Thoracic aorta (tissue), 2 donors: Measurements from ENCODE around the gene NTRK3. TPM values are rescaled to one million over a fixed set of nuclear protein-coding genes. Genes with fewer than 3 reads are reported as not detected.

Experiments used
- ATAC-seq: fragments of 150-250 bp; one replicate; pipeline ENCODE4 v1.8.0; 2017; ENCODE audit warnings: low read depth; ENCODE audit not compliant: insufficient number of reproducible peaks, low FRiP score
- DNase-seq: peaks from one replicate; pipeline ENCODE4 v3.0.0-alpha.2; 2020; ENCODE audit warnings: low spot score
- H3K27ac ChIP-seq, 2 donors: fragments of 200-600 bp; sonication (generic); 1 replicate in 1 of 2; 2 replicates in 1 of 2; pipeline ENCODE4 v1.5.1; 2016; ENCODE audit warnings: mild to moderate bottlenecking in 2 of 2, moderate library complexity in 2 of 2
- H3K27me3 ChIP-seq: fragments of 200-600 bp; sonication (generic); replicated peaks from 2 replicates; pipeline ENCODE4 v1.6.0; 2016; ENCODE audit warnings: mild to moderate bottlenecking; ENCODE audit not compliant: insufficient read depth
- H3K36me3 ChIP-seq: fragments of 200-600 bp; sonication (generic); one replicate; pipeline ENCODE4 v1.5.1; 2016
- H3K4me1 ChIP-seq, 2 donors: fragments of 200-600 bp; sonication (generic); 1 replicate in 1 of 2; 2 replicates in 1 of 2; pipeline versions ENCODE4 v1.5.1 to v1.6.0; 2016; ENCODE audit warnings: low read depth in 2 of 2, mild to moderate bottlenecking in 1 of 2; ENCODE audit not compliant: control insufficient read depth in 1 of 2
- H3K4me3 ChIP-seq: fragments of 200-600 bp; sonication (generic); 2 replicates; pipeline ENCODE4 v1.5.1; 2016; ENCODE audit warnings: mild to moderate bottlenecking
- H3K9me3 ChIP-seq: fragments of 200-600 bp; sonication (generic); 2 replicates; pipeline ENCODE4 v1.5.1; 2016
- total RNA-seq, 2 donors: library from RNA; depleted of rRNA; stranded (reverse); fragments of >200 nt; gene quantifications; one replicate each; pipeline versions ENCODE4 v1.1.0 to v1.2.3, GENCODE V29; 2016
- TF ChIP-seq, protein P1 (sequence below): fragments of 200-600 bp; sonication (generic); IDR thresholded peaks from one replicate; pipeline ENCODE4 v1.5.1; 2019; ENCODE audit warnings: antibody characterized with exemption

NTRK3 gene
- total RNA-seq, 2 donors from 2014 or later = 84.9 to 87.3 TPM

DNA sequence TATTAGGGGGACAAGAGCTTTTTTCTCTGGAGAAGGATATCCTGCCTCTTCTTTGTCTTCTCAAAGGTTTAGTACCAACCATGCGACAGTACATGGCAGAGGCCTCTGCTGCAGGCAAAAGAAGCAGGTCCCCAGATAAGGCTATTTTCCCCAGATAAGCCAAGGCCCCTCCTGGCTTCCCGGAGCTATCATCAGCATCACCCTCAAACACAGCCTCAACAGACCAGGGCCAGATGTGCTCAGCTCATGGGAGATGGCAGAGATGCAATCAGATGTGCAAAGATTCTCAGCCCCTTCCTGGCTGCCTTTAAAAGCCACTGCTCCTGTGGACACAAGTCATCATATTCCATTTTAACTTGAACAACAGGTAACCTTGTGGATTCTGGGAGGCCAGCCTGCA lies 49.0 kb downstream of the NTRK3 start:
- Histone ChIP-seq H3K36me3 (no peaks in the 10 kb centered on the region), H3K27me3 (no peaks in the 10 kb centered on the region), H3K4me3 (no peak overlapping the region), H3K9me3 (no peaks in the 10 kb centered on the region), H3K27ac (no peak overlapping the region), H3K4me1 (peaks cover 0 to 18% of the 10 kb centered on the region in 2 donors)
- ATAC-seq (no peak), DNase-seq (no peak)
- TF ChIP-seq, protein P1, sequence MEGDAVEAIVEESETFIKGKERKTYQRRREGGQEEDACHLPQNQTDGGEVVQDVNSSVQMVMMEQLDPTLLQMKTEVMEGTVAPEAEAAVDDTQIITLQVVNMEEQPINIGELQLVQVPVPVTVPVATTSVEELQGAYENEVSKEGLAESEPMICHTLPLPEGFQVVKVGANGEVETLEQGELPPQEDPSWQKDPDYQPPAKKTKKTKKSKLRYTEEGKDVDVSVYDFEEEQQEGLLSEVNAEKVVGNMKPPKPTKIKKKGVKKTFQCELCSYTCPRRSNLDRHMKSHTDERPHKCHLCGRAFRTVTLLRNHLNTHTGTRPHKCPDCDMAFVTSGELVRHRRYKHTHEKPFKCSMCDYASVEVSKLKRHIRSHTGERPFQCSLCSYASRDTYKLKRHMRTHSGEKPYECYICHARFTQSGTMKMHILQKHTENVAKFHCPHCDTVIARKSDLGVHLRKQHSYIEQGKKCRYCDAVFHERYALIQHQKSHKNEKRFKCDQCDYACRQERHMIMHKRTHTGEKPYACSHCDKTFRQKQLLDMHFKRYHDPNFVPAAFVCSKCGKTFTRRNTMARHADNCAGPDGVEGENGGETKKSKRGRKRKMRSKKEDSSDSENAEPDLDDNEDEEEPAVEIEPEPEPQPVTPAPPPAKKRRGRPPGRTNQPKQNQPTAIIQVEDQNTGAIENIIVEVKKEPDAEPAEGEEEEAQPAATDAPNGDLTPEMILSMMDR = no peak

DNA sequence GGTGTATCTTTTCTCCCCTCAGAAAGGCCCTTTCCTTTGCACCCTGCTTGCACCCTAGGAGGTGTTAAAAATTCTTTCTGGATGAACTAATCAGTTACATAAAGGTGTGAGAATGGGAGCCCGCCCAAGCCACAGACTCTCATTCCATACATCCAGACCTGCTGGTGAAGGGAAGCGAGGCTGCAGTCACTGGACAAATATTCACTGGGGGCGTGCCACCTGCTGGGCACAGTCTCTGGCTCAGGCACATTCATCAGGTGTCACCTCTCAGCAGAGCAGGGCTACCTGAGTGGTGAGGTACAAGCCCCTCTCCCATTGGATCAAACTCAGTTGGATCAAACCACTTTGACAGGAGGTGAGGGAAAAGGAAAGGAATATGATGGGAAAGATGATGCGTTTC lies 52.0 kb downstream of the NTRK3 start:
- DNase-seq = no peak
- H3K27me3 ChIP-seq = no peaks in the 10 kb centered on the region
- no peak for ATAC-seq

DNA sequence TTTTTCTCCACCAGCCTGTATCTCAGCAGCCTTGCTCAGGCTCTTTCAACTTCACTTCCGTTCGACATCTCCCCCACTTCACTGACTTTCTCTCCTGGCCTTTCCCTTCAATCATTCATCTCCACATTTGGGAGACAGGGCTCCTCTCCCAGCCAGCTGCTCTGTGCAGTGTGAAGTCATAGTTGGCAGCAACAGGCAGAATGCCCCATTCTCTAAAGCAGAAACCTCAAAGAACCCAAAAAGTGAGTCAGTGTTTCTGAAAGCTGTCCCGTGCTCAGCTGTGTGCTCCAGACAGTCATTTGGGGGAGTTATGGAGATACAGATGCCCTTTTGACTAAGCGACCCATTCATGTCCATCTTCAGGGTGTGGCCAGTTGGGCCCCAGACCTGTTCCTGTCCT lies 54.3 kb downstream of the NTRK3 start:
- no peak overlapping the region for H3K4me3 ChIP-seq
- H3K9me3 ChIP-seq = no peaks in the 10 kb centered on the region
- H3K4me1 ChIP-seq = peaks cover 0 to 33% of the 10 kb centered on the region in 2 donors
- TF ChIP-seq, protein P1 = no peak
- peak; percentile 84 for ATAC-seq
- H3K36me3 ChIP-seq = no peaks in the 10 kb centered on the region
- no peaks in the 10 kb centered on the region for H3K27me3 ChIP-seq
- DNase-seq = no peak
- H3K27ac ChIP-seq = peak overlapping the region; percentile 40 to 47

More for the DNA sequence above, 52.0 kb downstream of the NTRK3 start:
- Histone ChIP-seq H3K4me1 (peaks cover 0 to 19% of the 10 kb centered on the region in 2 donors), H3K27ac (no peak overlapping the region), H3K9me3 (no peaks in the 10 kb centered on the region), H3K4me3 (no peak overlapping the region), H3K36me3 (no peaks in the 10 kb centered on the region)
- TF ChIP-seq, protein P1 = no peak

DNA sequence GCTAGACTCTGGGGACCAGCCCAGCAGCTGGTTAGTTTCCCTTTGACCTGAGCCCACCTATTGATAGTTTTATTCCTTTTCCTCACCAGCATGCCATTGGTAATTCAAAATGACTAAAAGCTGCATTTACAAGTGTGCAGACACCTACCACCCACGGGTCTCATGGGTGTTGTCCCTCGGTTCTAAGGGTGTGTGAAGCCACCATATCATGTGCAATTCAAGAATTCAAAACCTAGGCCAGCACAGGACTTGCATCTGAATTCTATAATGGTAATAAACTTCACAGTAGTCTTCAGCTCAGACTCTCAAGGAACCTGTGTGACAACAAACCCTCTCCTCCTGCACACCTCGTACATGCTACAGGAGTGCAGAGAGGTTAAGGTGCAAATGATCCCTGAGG lies 55.3 kb downstream of the NTRK3 start:
- ATAC-seq (no peak), DNase-seq (no peak)
- no peaks in the 10 kb centered on the region for H3K9me3 ChIP-seq
- no peak overlapping the region for H3K4me3 ChIP-seq
- no peaks in the 10 kb centered on the region for H3K27me3 ChIP-seq
- no peak overlapping the region for H3K27ac ChIP-seq
- H3K4me1 ChIP-seq = peaks cover 0 to 33% of the 10 kb centered on the region in 2 donors
- H3K36me3 ChIP-seq = no peaks in the 10 kb centered on the region
- TF ChIP-seq, protein P1 = no peak

DNA sequence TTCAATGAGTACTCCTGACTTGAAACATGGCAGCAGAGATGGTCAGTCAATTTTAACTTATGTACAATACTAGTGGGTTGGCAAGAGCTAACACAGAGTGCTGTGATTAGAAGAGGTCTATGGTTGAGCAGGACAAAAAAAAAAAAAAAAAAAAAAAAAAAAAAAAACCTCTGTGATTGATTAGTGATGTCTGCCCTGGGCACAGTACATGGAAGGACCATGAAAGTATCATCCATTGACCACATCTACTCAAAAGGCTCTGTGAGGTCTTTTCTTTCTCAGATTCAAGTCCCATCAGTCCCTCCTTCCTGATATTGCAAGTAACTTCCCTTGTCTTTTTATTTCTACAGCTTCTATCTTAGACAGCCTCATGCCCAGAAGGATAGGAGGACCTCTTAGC lies 59.6 kb downstream of the NTRK3 start:
- no peak overlapping the region for H3K27ac ChIP-seq
- TF ChIP-seq, protein P1 = no peak
- no peaks in the 10 kb centered on the region for H3K36me3 ChIP-seq
- DNase-seq = no peak
- H3K27me3 ChIP-seq = no peaks in the 10 kb centered on the region
- no peaks in the 10 kb centered on the region for H3K9me3 ChIP-seq
- no peak for ATAC-seq
- H3K4me3 ChIP-seq = no peak overlapping the region
- H3K4me1 ChIP-seq = peaks cover 0 to 25% of the 10 kb centered on the region in 2 donors
